Fibroblast of the aortic adventitia (primary cell): Measurements from ENCODE around the gene EZH2. TPM values are rescaled to one million over a fixed set of nuclear protein-coding genes. Genes with fewer than 3 reads are reported as not detected.
A peak's percentile ranks its signal among the peaks of the same experiment; 100 is the strongest.

Experiments
- DNase-seq: peaks from one replicate; pipeline ENCODE4 v3.0.0-alpha.2; 2010; ENCODE audit warnings: low read depth
- H3K4me3 ChIP-seq: 2 replicates; pipeline ENCODE4 v1.5.1; 2011; ENCODE audit warnings: low read depth, mild to moderate bottlenecking, control low read depth, low read length, moderate library complexity
- small RNA-seq: library from RNA; depleted of rRNA; stranded (forward); fragments of <200 nt; gene quantifications from one replicate; pipeline ENCODE3, GENCODE V24; 2012
- total RNA-seq: library from RNA; depleted of rRNA; stranded (reverse); fragments of >200 nt; gene quantifications from 2 replicates; pipeline ENCODE4 v1.2.3, GENCODE V29; 2012; ENCODE audit warnings: low replicate concordance
- TF ChIP-seq, protein P1 (sequence below): IDR thresholded peaks from 2 replicates; pipeline ENCODE4 v1.5.1; 2011; ENCODE audit warnings: mild to moderate bottlenecking, low read length, control low read depth, inconsistent platforms; ENCODE audit not compliant: insufficient read depth

EZH2 gene
- total RNA-seq, 1 donor: 30.1 TPM

DNA sequence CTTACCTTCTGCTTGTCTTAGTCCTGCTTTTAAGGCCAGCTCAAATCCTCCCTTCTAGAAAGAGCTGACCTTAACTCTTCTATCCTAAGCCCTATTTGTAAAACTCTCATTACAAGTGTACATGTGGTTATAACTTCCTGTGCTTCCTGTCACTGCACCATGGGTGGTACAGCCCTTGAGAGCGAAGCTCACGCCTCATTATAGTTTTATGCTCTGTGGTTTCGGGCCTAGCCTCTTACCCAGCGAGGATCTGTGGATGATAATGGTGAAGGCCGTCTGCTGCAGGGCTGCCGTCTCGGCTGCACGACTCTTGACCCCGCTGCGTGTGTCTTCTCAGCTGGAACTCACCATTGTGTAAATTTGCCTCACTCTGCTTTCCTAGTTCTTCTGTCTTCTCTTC, 110.8 kb downstream of the EZH2 start:
- TF ChIP-seq, protein P1, sequence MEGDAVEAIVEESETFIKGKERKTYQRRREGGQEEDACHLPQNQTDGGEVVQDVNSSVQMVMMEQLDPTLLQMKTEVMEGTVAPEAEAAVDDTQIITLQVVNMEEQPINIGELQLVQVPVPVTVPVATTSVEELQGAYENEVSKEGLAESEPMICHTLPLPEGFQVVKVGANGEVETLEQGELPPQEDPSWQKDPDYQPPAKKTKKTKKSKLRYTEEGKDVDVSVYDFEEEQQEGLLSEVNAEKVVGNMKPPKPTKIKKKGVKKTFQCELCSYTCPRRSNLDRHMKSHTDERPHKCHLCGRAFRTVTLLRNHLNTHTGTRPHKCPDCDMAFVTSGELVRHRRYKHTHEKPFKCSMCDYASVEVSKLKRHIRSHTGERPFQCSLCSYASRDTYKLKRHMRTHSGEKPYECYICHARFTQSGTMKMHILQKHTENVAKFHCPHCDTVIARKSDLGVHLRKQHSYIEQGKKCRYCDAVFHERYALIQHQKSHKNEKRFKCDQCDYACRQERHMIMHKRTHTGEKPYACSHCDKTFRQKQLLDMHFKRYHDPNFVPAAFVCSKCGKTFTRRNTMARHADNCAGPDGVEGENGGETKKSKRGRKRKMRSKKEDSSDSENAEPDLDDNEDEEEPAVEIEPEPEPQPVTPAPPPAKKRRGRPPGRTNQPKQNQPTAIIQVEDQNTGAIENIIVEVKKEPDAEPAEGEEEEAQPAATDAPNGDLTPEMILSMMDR: no peak
- H3K4me3 ChIP-seq: no peak overlapping the region
- no peak for DNase-seq

DNA sequence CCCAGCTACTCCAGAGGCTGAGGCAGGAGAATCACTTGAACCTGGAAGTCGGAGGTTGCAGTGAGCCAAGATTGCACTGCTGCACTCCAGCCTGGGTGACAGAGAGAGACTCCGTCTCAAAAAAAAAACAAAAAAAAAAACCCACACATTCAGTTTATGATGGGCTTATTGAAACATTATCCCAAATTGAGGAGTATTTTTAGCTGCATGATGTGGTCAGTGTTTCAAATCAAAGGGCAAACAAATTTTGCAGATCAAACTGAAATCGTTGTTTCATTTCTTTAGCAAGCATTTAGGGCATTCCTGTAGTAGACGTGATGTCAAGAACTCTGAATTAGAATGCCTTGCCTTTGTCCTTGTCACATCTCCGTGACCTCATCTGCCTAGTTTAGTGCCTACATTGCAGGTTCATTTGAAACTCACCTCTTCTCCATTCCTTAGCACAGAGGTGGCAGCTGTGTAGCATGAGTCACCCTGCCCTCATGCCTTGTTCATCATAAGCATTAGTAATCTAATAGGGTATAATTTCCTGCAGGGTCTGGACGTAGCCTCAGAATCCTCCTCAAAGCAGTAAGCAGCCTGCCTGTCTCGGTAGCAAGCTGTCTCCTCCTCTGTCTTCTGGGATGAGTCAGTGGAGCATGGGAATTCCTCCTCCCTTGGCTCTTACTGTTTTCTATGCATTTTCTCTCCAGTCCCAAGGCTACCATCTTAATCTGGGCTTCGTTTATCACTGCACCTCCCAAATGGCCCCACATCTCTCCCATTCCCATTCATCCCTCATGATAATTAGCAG, 111.6 kb downstream of the EZH2 start:
- no peak overlapping the region for H3K4me3 ChIP-seq
- TF ChIP-seq, protein P1: no peak
- peak; percentile 65 for DNase-seq

DNA sequence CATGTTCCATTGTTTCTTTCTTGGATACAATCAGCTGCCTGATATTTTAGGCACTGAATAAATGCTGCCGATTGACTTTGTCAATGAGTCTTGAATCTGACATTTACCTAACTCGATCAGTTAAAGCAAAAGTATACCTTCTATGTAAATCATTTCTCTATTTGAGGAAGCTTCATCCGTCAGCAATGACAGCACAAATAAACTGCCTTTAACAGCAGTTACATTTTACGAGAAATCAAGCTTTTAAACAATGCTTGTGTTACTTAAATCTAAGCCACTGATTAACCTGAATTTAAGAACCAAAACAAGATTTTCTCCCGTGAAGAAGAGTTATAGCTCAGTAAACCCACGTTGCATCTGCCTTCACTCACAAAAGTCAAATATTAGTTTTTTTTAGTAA, 114.1 kb downstream of the EZH2 start:
- DNase-seq: no peak
- no peak overlapping the region for H3K4me3 ChIP-seq
- TF ChIP-seq, protein P1: no peak

DNA sequence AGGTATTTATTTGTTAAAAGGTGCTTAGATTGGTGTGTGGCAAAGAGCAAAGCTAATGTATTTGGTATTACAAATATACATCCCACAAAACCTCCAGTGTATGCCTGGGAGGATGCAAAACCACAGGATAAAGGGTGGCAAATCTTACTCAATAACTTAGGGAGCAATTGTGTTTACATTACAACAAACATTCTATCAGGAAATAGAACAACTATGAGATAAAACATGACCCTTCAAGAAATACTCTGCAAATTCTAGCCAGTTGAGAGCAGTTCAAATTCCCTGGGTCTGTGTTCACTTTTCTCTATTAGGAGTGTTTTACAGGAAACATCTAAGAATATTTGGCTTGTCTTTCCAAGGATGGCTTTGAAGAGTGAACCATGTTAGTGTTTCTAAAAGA, 120.5 kb downstream of the EZH2 start:
- H3K4me3 ChIP-seq: no peak overlapping the region
- TF ChIP-seq, protein P1: no peak
- peak; percentile 4 for DNase-seq

DNA sequence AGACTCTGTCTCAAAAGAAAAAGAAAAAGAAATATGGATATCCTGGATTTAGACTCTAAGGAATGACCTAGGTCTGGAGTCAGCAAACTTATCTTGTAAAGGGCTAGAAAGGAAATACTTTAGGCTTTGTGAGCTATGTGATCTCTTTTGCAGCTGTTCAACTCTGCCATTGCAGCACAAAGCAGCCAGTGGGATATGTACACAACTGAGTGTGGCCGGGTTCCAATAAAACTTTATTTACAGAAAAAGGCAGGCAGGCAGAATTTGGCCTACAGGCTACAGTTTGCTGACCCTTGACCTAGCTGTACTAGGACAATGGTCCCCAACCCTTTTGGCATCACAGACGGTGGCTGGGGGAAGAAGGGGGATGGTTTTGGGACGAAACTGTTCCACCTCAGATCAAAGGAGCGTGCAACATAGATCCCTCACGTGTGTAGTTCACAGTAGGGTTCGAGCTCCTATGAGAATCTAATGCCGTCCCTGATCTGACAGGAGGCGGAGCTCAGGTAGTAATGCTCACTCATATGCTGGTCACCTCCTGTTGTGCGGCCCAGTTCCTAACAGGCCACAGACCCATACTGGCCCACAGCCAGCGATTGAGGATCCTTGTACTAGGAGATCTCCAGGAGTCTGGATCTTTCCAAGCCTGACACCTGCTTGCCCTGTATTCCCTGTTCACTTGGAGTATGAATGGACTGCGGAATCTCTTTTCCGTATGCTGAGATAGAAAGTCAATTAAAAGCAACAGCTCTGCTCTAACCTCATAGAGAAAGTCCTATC, 122.4 kb downstream of the EZH2 start:
- DNase-seq: no peak
- TF ChIP-seq, protein P1: no peak
- H3K4me3 ChIP-seq: no peak overlapping the region

Small RNA genes within 50 kb of the gene (small RNA-seq; reads per million reads assigned to genes)
- gene RF00017 (not detected), gene RN7SL569P (not detected), gene RNU7-20P (not detected)

Other genes with a start within 250 kb of the EZH2 start
- gene CUL1, start 185.4 kb downstream of the EZH2 start, total RNA-seq: 19.8 and 49.0 TPM in 2 replicates
- gene PDIA4, start 144.2 kb upstream of the EZH2 start, total RNA-seq: 123 and 200 TPM in 2 replicates
- 4.1 and 5.2 TPM in 2 replicates for gene ZNF786, start 206.4 kb upstream of the EZH2 start, total RNA-seq
- 4.3 and 6.5 TPM in 2 replicates for gene ZNF425, start 242.0 kb upstream of the EZH2 start, total RNA-seq